IMR-90 (cell line): ENCODE results near the gene TULP4. TPM values are rescaled to one million over a fixed set of nuclear protein-coding genes. Genes with fewer than 3 reads are reported as not detected.

ENCODE experiments used
- ATAC-seq: fragments of 200-7000 bp; cut with Tn5 transposase; 2 replicates; pipeline ENCODE4 v1.9.1; 2020; ENCODE audit warnings: low read depth, mild to moderate bottlenecking, moderate library complexity
- BruUV-seq: library from RNA; stranded (reverse); fragments of 400-500 nt; replicated peaks from 2 replicates; lab custom pipeline; 2021; lab: Mats Ljungman, UMichigan
- CTCF ChIA-PET: fragments of 300-600 bp; formaldehyde crosslinking; extraction: SDS; loops from one replicate; lab custom pipeline; 2021; ENCODE audit warnings: antibody characterized with exemption; lab: Yijun Ruan, JAX
- POLR2A ChIA-PET: fragments of 300-600 bp; sonication (Branson Sonifier 250); formaldehyde crosslinking; loops from one replicate; lab custom pipeline; 2022; ENCODE audit warnings: antibody characterized with exemption; ENCODE audit not compliant: unreplicated experiment; lab: Charles Lee
- DNase-seq: peaks from one replicate; pipeline ENCODE4 v3.0.0; 2013
- H2AFZ ChIP-seq: replicated peaks from 2 replicates; pipeline ENCODE3; 2013; ENCODE audit warnings: low read length, mild to moderate bottlenecking; ENCODE audit not compliant: poor library complexity
- H2AK5ac ChIP-seq: 2 replicates; pipeline ENCODE4 v1.6.1; 2013; ENCODE audit warnings: low read depth, low read length, inconsistent platforms
- H2AK9ac ChIP-seq: replicated peaks from 2 replicates; pipeline ENCODE3; 2013; ENCODE audit warnings: mild to moderate bottlenecking, low read depth, low read length, moderate library complexity; ENCODE audit not compliant: poor library complexity
- H2BK120ac ChIP-seq: 2 replicates; pipeline ENCODE4 v1.6.1; 2013; ENCODE audit warnings: low read depth, low read length, inconsistent platforms
- H2BK15ac ChIP-seq: 3 replicates; pipeline ENCODE4 v1.6.1; 2013; ENCODE audit warnings: low read depth, low read length, inconsistent platforms
- H2BK20ac ChIP-seq: 2 replicates; pipeline ENCODE4 v1.6.1; 2013; ENCODE audit warnings: low read depth, mild to moderate bottlenecking, inconsistent platforms, low read length, moderate library complexity
- H2BK5ac ChIP-seq: 2 replicates; pipeline ENCODE4 v1.6.1; 2013; ENCODE audit warnings: mild to moderate bottlenecking, low read depth, low read length, inconsistent platforms; ENCODE audit not compliant: poor library complexity, severe bottlenecking
- H3K14ac ChIP-seq: replicated peaks from 2 replicates; pipeline ENCODE4 v1.6.1; 2013; ENCODE audit warnings: low read depth, low read length, inconsistent platforms
- H3K18ac ChIP-seq: 2 replicates; pipeline ENCODE4 v1.6.1; 2013; ENCODE audit warnings: low read depth, low read length, control low read depth
- H3K23ac ChIP-seq: 2 replicates; pipeline ENCODE4 v1.6.1; 2013; ENCODE audit warnings: low read depth, low read length, inconsistent platforms
- H3K27ac ChIP-seq: 2 replicates; pipeline ENCODE4 v1.5.1; 2013; ENCODE audit warnings: mild to moderate bottlenecking, control low read depth, low read length; ENCODE audit not compliant: insufficient read depth
- H3K27me3 ChIP-seq: 2 replicates; pipeline ENCODE4 v1.6.1; 2013; ENCODE audit warnings: low read length; ENCODE audit not compliant: control insufficient read depth, insufficient read depth
- H3K36me3 ChIP-seq: 2 replicates; pipeline ENCODE4 v1.6.1; 2013; ENCODE audit warnings: low read length, mixed read lengths; ENCODE audit not compliant: control insufficient read depth, insufficient read depth
- H3K4ac ChIP-seq: 2 replicates; pipeline ENCODE4 v1.6.1; 2013; ENCODE audit warnings: low read depth, low read length, inconsistent platforms
- H3K4me1 ChIP-seq: 2 replicates; pipeline ENCODE4 v1.6.1; 2013; ENCODE audit warnings: low read length, mixed read lengths; ENCODE audit not compliant: control insufficient read depth, insufficient read depth
- H3K4me2 ChIP-seq: 2 replicates; pipeline ENCODE4 v1.6.1; 2013; ENCODE audit warnings: low read depth, mild to moderate bottlenecking, control low read depth, low read length, moderate library complexity
- H3K4me3 ChIP-seq: 2 replicates; pipeline ENCODE4 v1.5.1; 2013; ENCODE audit warnings: low read depth, mild to moderate bottlenecking, control low read depth, low read length, moderate library complexity; ENCODE audit not compliant: insufficient read depth
- H3K56ac ChIP-seq: 2 replicates; pipeline ENCODE4 v1.6.1; 2013; ENCODE audit warnings: low read length, inconsistent platforms; ENCODE audit not compliant: insufficient read depth; ENCODE audit errors: extremely low read depth
- H3K79me1 ChIP-seq, 2 experiments: 2 replicates each; pipeline ENCODE4 v1.6.1; 2013; ENCODE audit warnings: low read length in 2 of 2, inconsistent platforms in 1 of 2, low read depth in 1 of 2
- H3K9ac ChIP-seq: 2 replicates; pipeline ENCODE4 v1.6.1; 2013; ENCODE audit warnings: low read depth, low read length, control low read depth
- H3K9me1 ChIP-seq: 2 replicates; pipeline ENCODE4 v1.6.1; 2013; ENCODE audit warnings: low read length, inconsistent platforms; ENCODE audit not compliant: insufficient read depth
- H3K9me3 ChIP-seq: 2 replicates; pipeline ENCODE4 v1.6.1; 2013; ENCODE audit warnings: low read length; ENCODE audit not compliant: control insufficient read depth, insufficient read depth
- H4K20me1 ChIP-seq: 2 replicates; pipeline ENCODE4 v1.6.1; 2013; ENCODE audit warnings: low read length, inconsistent platforms; ENCODE audit not compliant: insufficient read depth
- H4K5ac ChIP-seq: 2 replicates; pipeline ENCODE4 v1.6.1; 2013; ENCODE audit warnings: mild to moderate bottlenecking, low read depth, low read length, control low read depth
- H4K8ac ChIP-seq, 2 experiments: 2 replicates each; pipeline ENCODE4 v1.6.1; 2013; ENCODE audit warnings: low read depth in 2 of 2, low read length in 2 of 2, control low read depth in 1 of 2, inconsistent platforms in 1 of 2
- H4K91ac ChIP-seq: 2 replicates; pipeline ENCODE4 v1.6.1; 2013; ENCODE audit warnings: low read depth, low read length, inconsistent platforms; ENCODE audit not compliant: insufficient read depth
- CEBPB ChIP-seq: IDR thresholded peaks from 2 replicates; pipeline ENCODE4 v1.6.1; 2012; ENCODE audit warnings: low read depth, low read length, improper control_type of control experiment
- CHD1 ChIP-seq: IDR thresholded peaks from 2 replicates; pipeline ENCODE4 v1.6.1; 2012; ENCODE audit warnings: low read depth, low read length, improper control_type of control experiment
- CTCF ChIP-seq: conservative IDR thresholded peaks from 2 replicates; pipeline ENCODE4 v1.5.1; 2012; ENCODE audit warnings: mild to moderate bottlenecking, low read depth, low read length, improper control_type of control experiment
- ELK1 ChIP-seq: fragments of 150-350 bp; IDR thresholded peaks from 2 replicates; pipeline ENCODE4 v1.6.1; 2016; ENCODE audit warnings: low read depth, mild to moderate bottlenecking, low read length, moderate library complexity, borderline replicate concordance
- FOS ChIP-seq: fragments of 150-350 bp; IDR thresholded peaks from 2 replicates; pipeline ENCODE4 v1.6.1; 2016; ENCODE audit warnings: low read depth, low read length
- MAFK ChIP-seq: IDR thresholded peaks from 2 replicates; pipeline ENCODE4 v1.6.1; 2012; ENCODE audit warnings: low read depth, low read length, improper control_type of control experiment
- MAZ ChIP-seq: IDR thresholded peaks from 2 replicates; pipeline ENCODE4 v1.6.1; 2012; ENCODE audit warnings: low read depth, mild to moderate bottlenecking, low read length, improper control_type of control experiment, moderate library complexity, borderline replicate concordance
- MXI1 ChIP-seq: IDR thresholded peaks from 2 replicates; pipeline ENCODE4 v1.6.1; 2012; ENCODE audit warnings: low read depth, mild to moderate bottlenecking, low read length, moderate library complexity, borderline replicate concordance
- NFE2L2 ChIP-seq: fragments of 150-350 bp; IDR thresholded peaks from 2 replicates; pipeline ENCODE4 v1.6.1; 2016; ENCODE audit warnings: low read depth, mild to moderate bottlenecking, low read length
- POLR2A ChIP-seq: IDR thresholded peaks from 2 replicates; pipeline ENCODE4 v1.6.1; 2012; ENCODE audit warnings: mild to moderate bottlenecking, low read depth, low read length
- RAD21 ChIP-seq: IDR thresholded peaks from 2 replicates; pipeline ENCODE4 v1.6.1; 2012; ENCODE audit warnings: low read length, improper control_type of control experiment
- RCOR1 ChIP-seq: IDR thresholded peaks from 2 replicates; pipeline ENCODE4 v1.6.1; 2012; ENCODE audit warnings: mild to moderate bottlenecking, low read length, improper control_type of control experiment; ENCODE audit not compliant: insufficient replicate concordance
- RFX5 ChIP-seq: IDR thresholded peaks from 2 replicates; pipeline ENCODE4 v1.8.0; 2012; ENCODE audit warnings: low read depth, mild to moderate bottlenecking, low read length, moderate library complexity
- SMC3 ChIP-seq: fragments of 150-350 bp; IDR thresholded peaks from 2 replicates; pipeline ENCODE4 v1.6.1; 2016; ENCODE audit warnings: low read depth, mild to moderate bottlenecking, antibody characterized with exemption, low read length, moderate library complexity
- USF2 ChIP-seq: fragments of 150-350 bp; IDR thresholded peaks from 2 replicates; pipeline ENCODE4 v1.6.1; 2017; ENCODE audit warnings: mild to moderate bottlenecking, antibody characterized with exemption, low read length, low read depth
- WGBS, 2 experiments: methylation state at CpG; one replicate each; pipeline versions ENCODE4 v1.1.5 to v1.1.7; 2013; ENCODE audit warnings: missing lambda C conversion rate in 2 of 2; ENCODE audit not compliant: insufficient read length in 1 of 2; ENCODE audit errors: extremely low coverage in 2 of 2; 5-methylcytosine and 5-hydroxymethylcytosine counted together
- dilution Hi-C: fragments of 300-500 bp; cut with HindIII; formaldehyde crosslinking; loops from one replicate; pipeline ENCODE4 v1.14.3; 2018; ENCODE audit warnings: low sequenced_read_pairs; ENCODE audit not compliant: unreplicated experiment
- in situ Hi-C: fragments of 300-500 bp; cut with MboI; formaldehyde crosslinking; loops from 3 replicates; pipeline ENCODE4 v1.14.3; 2019; ENCODE audit warnings: low sequenced_read_pairs, inconsistent platforms, mixed read lengths
- intact Hi-C: fragments of 100-400 bp; cut with micrococcal nuclease; formaldehyde crosslinking; loops from 2 replicates; pipeline ENCODE4 v1.10.0; 2022
- polyA plus RNA-seq, 3 experiments: library from polyadenylated mRNA; depleted of rRNA; stranded (reverse); fragments of >200 nt; gene quantifications; 2 replicates each; pipeline ENCODE4 v1.2.3, GENCODE V29; 2012; ENCODE audit warnings: low replicate concordance in 1 of 3
- total RNA-seq: library from RNA; depleted of rRNA; stranded (reverse); fragments of >200 nt; gene quantifications from 2 replicates; pipeline ENCODE4 v1.2.3, GENCODE V29; 2012

Gene TULP4
- total and polyA plus RNA-seq, 2 of the 4 experiments (the other 2 are of a cell fraction): 8.1 to 30.6 TPM

- Histone ChIP-seq H2BK15ac (no peak overlapping the region), H2BK5ac (no peak overlapping the region), H2AK5ac (no peak overlapping the region), H3K27ac (no peak overlapping the region), H3K9me3 (no peaks in the 10 kb centered on the region), H3K27me3 (no peaks in the 10 kb centered on the region), H3K4me3 (no peak overlapping the region), H2BK20ac (no peak overlapping the region), H3K23ac (no peak overlapping the region), H3K4me2 (no peak overlapping the region), H3K4me1 (peaks cover 7% of the 10 kb centered on the region; the same call in 1 of the 2 replicates), H3K36me3 (no peaks in the 10 kb centered on the region), H3K9me1 (peaks cover 8% of the 10 kb centered on the region), H4K91ac (no peak overlapping the region), H4K5ac (no peak overlapping the region), H4K20me1 (peaks cover 8% of the 10 kb centered on the region; the same call in 1 of the 2 replicates), H3K4ac (no peak overlapping the region), H3K14ac (no peak overlapping the region), H3K56ac (no peak overlapping the region), H4K8ac (no peak overlapping the region), H3K18ac (no peak overlapping the region), H2AK9ac (no peak overlapping the region), H2BK120ac (no peak overlapping the region), H3K9ac (no peak overlapping the region), H2AFZ (no peak overlapping the region), H3K79me1 (peaks cover 3 to 35% of the 10 kb centered on the region in 2 experiments; a peak in 3 of 4 replicates)
- ChIA-PET POLR2A (no interaction called here), CTCF (no interaction called here)
- WGBS, 2 experiments: 100% methylated on average over 1 of the region's 9 CpGs; no CpG with 5 or more reads in 1 of the 2 experiments
- ATAC-seq (no peak), DNase-seq (no peak)
- intact Hi-C loops: no loop called here
- dilution Hi-C loops: no loop called here
- in situ Hi-C loops: no loop called here
- BruUV-seq: no TSS peak
- TF ChIP-seq RCOR1 (no peak), POLR2A (no peak), MXI1 (no peak), NFE2L2 (no peak), ELK1 (no peak), MAZ (no peak), USF2 (no peak), RAD21 (no peak), RFX5 (no peak), CEBPB (no peak), CHD1 (no peak), FOS (no peak), SMC3 (no peak), CTCF (no peak), MAFK (no peak)
Measured at GRCh38 chr6:158373214-158373613, 60.9 kb downstream of the TULP4 start.
